Tibial nerve (tissue), 4 donors: Measurements from ENCODE around the gene EPPIN. TPM values are rescaled to one million over a fixed set of nuclear protein-coding genes. Genes with fewer than 3 reads are reported as not detected.

Experiments used
- DNase-seq, 2 donors: peaks; one replicate each; pipeline ENCODE4 v3.0.0-alpha.2; 2019; ENCODE audit warnings: low spot score in 2 of 2
- H3K27ac ChIP-seq, 4 donors: fragments of 200-600 bp; sonication (generic) in 3 of 4; one replicate each; pipeline ENCODE4 v1.5.1; 2017 to 2019; ENCODE audit warnings: mild to moderate bottlenecking in 1 of 4
- H3K27me3 ChIP-seq, 2 donors: fragments of 200-600 bp; sonication (generic) in 1 of 2; one replicate each; pipeline versions ENCODE4 v1.5.1 to v1.6.0; 2017 to 2019
- H3K36me3 ChIP-seq, 3 donors: fragments of 200-600 bp; sonication (generic); one replicate each; pipeline ENCODE4 v1.5.1; 2018 to 2019
- H3K4me1 ChIP-seq, 4 donors: fragments of 200-600 bp; sonication (generic) in 3 of 4; one replicate each; pipeline ENCODE4 v1.5.1; 2017 to 2019
- H3K4me3 ChIP-seq, 4 donors: fragments of 200-600 bp; sonication (generic) in 3 of 4; one replicate each; pipeline ENCODE4 v1.5.1; 2017 to 2019; ENCODE audit warnings: mild to moderate bottlenecking in 1 of 4, moderate library complexity in 1 of 4
- H3K9me3 ChIP-seq, 4 donors: fragments of 200-600 bp; sonication (generic) in 3 of 4; one replicate each; pipeline ENCODE4 v1.5.1; 2017 to 2019
- EP300 ChIP-seq, 2 donors: sonication (generic); formaldehyde crosslinking; IDR thresholded peaks; one replicate each; pipeline ENCODE4 v1.6.1; 2017; ENCODE audit warnings: antibody characterized with exemption in 2 of 2, mild to moderate bottlenecking in 1 of 2
- POLR2A ChIP-seq, 2 donors: fragments of 450-650 bp; IDR thresholded peaks; one replicate each; pipeline ENCODE4 v1.6.1; 2017; ENCODE audit warnings: antibody characterized with exemption in 2 of 2, mild to moderate bottlenecking in 2 of 2, moderate library complexity in 2 of 2
- WGBS, 2 donors: methylation state at CpG; one replicate each; pipeline ENCODE4 v1.1.5; 2018; 5-methylcytosine and 5-hydroxymethylcytosine counted together
- total RNA-seq, 4 donors: library from RNA; depleted of rRNA; stranded (reverse); fragments of >200 nt; gene quantifications; one replicate each; pipeline ENCODE4 v1.1.0, GENCODE V29; 2016
- TF ChIP-seq, protein P1 (sequence below), 5 experiments: fragments of 200-600 bp in 3 of 5; fragments of 450-650 bp in 2 of 5; sonication (generic) in 3 of 5; IDR thresholded peaks; one replicate each; pipeline ENCODE4 v1.5.1; 2016 to 2019; ENCODE audit warnings: antibody characterized with exemption in 5 of 5, mild to moderate bottlenecking in 3 of 5, moderate library complexity in 2 of 5

EPPIN gene
- total RNA-seq, 4 donors from 2014 or later = not detected

DNA sequence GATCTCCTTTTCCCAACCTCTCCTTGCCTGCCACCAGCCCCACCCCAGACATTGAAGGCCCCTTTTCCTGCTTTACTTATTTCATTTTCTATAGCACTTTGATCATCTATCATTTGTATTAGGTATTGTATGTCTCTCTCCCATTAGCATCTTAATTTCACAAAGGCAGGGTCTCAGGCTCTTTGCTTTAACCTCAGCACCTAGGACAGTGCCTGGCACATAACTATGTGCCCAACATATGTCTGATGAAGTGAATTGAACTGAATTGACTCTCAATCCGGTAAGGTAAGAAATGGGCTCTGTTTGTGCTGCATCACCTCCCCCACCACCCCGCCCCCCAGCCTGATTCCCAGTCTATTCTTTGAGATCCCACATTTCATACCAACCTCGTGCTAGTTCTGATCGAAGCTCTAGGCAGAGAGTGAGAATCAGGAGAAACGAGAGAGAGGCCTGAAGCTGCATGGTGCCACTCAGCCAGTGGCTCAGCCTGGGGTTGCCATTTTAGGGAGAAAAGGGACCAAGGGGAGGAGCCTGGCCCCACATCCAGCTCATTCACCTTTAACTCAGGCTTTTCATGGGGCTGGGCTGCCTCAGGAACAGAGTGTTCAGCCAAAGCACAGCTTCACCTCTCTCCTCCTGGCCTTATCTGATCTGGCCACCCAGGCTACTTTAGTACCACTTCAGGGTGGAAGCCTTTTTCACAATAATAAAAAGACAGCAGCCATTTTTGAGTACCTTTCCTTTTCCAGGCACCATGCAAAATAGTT, 31.9 kb downstream of the EPPIN start, which contains the start of gene SPINT3:
SPINT3 (minus strand) TSS at position 476 of the 767 bp plus-strand sequence; CDS start at position 462, 14 bp downstream.
- no peaks in the 10 kb centered on the region for H3K4me1 ChIP-seq
- H3K4me3 ChIP-seq = no peak within 1 kb of the TSS
- H3K27ac ChIP-seq = no peak within 1 kb of the TSS
- no peaks in the 10 kb centered on the region for H3K9me3 ChIP-seq
- no peak for DNase-seq
- WGBS, 2 donors = 65 to 82% methylated on average over 5 of the region's 5 CpGs
- TF ChIP-seq POLR2A (IDR thresholded peaks at IDR 0.05) (no peak), EP300 (IDR thresholded peaks at IDR 0.05) (no peak)
- TF ChIP-seq, protein P1, sequence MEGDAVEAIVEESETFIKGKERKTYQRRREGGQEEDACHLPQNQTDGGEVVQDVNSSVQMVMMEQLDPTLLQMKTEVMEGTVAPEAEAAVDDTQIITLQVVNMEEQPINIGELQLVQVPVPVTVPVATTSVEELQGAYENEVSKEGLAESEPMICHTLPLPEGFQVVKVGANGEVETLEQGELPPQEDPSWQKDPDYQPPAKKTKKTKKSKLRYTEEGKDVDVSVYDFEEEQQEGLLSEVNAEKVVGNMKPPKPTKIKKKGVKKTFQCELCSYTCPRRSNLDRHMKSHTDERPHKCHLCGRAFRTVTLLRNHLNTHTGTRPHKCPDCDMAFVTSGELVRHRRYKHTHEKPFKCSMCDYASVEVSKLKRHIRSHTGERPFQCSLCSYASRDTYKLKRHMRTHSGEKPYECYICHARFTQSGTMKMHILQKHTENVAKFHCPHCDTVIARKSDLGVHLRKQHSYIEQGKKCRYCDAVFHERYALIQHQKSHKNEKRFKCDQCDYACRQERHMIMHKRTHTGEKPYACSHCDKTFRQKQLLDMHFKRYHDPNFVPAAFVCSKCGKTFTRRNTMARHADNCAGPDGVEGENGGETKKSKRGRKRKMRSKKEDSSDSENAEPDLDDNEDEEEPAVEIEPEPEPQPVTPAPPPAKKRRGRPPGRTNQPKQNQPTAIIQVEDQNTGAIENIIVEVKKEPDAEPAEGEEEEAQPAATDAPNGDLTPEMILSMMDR (IDR thresholded peaks at IDR 0.05) = no peak
- H3K27me3 ChIP-seq = no peaks in the 10 kb centered on the region
- no peaks in the 10 kb centered on the region for H3K36me3 ChIP-seq

DNA sequence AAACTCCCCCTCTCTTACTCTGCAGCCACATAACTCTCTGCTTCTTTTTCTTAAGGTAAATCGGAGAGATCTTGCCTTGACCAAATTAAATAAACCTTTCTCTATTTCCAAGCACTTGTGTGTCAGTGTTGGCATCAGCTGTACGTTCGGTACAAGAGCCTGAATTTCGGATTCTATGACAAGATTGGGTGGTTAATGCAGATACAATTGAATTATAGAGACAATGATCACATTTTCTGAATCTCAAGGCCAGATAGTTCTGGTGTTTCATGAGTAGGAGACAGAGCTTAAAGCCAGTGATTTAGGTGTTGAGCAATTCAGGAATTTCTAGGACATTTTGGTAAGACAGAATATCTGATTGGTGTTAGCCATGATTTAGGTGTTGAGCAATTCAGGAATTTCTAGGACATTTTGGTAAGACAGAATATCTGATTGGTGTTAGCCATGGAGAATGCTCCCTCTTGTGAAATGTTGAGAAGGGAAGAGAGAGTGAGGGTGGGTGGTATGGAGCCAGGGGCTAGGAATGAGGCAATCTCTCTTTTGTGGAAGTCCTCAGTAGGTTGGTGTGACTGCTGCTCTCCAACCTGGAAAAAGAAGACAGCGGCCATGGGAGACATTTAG, 36.8 kb downstream of the EPPIN start:
- Histone ChIP-seq H3K4me1 (no peaks in the 10 kb centered on the region), H3K9me3 (no peaks in the 10 kb centered on the region), H3K27ac (no peak overlapping the region), H3K4me3 (no peak overlapping the region), H3K36me3 (no peaks in the 10 kb centered on the region), H3K27me3 (no peaks in the 10 kb centered on the region)
- DNase-seq = no peak
- WGBS, 2 donors = 85 to 86% methylated on average over 5 of the region's 5 CpGs
- no peak for TF ChIP-seq EP300 (IDR thresholded peaks at IDR 0.05)

DNA sequence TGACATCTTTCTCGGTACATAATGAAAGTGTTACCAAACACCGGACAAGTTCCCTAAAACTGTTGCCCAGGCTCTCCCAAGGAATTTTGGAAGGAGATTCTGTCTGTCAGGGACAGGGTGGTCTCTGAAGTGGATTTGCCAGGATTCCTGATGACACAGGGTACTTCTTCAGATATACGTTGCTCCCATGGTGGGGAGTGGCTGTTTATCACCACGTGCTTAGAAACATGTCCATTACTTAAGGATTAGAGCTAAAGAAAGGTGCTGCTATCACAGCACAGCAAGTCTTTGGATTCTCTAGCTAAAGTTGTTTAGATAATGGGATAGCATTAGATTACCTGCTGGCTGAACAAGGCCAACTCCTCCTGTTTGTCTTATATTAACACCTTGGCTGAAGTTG, 38.1 kb downstream of the EPPIN start:
- DNase-seq = no peak
- peaks cover 0 to 3% of the 10 kb centered on the region in 2 donors for H3K27me3 ChIP-seq
- no peaks in the 10 kb centered on the region for H3K36me3 ChIP-seq
- no peaks in the 10 kb centered on the region for H3K4me1 ChIP-seq
- TF ChIP-seq POLR2A (IDR thresholded peaks at IDR 0.05) = no peak
- TF ChIP-seq, protein P1 (IDR thresholded peaks at IDR 0.05) = no peak
- TF ChIP-seq EP300 (IDR thresholded peaks at IDR 0.05) = no peak
- no peak overlapping the region for H3K27ac ChIP-seq
- H3K9me3 ChIP-seq = no peaks in the 10 kb centered on the region
- no peak overlapping the region for H3K4me3 ChIP-seq
- WGBS, 2 donors = 69 to 80% methylated on average over 4 of the region's 4 CpGs

DNA sequence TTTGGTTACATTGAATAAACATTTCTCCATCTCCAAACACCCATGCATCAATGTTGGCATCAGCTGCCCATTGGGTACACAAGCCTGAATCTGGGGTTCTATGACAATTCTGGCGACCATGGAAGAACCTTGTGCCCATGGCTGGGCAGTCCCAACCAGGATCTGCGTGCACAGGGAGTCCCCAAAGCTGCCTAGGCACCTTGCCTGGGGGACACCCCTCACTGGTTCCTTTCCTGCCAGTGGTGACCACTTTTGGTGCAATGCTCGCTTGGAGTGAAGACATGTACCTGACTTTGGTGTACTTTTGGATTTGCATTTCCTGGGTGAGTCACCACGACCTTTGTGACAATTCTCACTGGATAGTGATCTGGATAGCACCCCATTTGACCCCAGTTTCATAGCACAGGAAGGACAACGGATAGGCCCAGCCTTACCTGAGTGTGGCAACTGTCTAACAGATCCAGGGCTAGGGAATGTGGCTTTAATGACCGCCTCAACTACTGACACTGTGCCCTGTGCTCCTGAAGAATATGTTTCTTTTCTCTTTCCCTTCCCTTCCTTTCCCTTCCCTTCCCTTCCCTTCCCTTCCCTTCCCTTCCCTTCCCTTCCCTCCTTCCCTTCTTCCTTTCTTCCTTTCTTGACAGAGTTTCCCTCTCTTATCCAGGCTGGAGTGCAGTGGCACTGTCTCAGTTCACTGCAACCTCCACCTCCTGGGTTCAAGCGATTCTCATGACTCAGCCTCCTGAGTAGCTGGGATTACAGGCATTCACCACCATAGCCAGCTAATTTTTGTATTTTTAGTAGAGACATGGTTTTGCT, 38.9 kb downstream of the EPPIN start:
- Histone ChIP-seq H3K4me1 (no peaks in the 10 kb centered on the region), H3K27ac (no peak overlapping the region), H3K36me3 (no peaks in the 10 kb centered on the region), H3K27me3 (peaks cover 0 to 4% of the 10 kb centered on the region in 2 donors), H3K9me3 (no peaks in the 10 kb centered on the region), H3K4me3 (no peak overlapping the region)
- WGBS, 2 donors = 79 to 87% methylated on average over 7 of the region's 7 CpGs
- no peak for DNase-seq
- TF ChIP-seq, protein P1 (IDR thresholded peaks at IDR 0.05) = no peak
- TF ChIP-seq POLR2A (IDR thresholded peaks at IDR 0.05) = no peak
- TF ChIP-seq EP300 (IDR thresholded peaks at IDR 0.05) = no peak

DNA sequence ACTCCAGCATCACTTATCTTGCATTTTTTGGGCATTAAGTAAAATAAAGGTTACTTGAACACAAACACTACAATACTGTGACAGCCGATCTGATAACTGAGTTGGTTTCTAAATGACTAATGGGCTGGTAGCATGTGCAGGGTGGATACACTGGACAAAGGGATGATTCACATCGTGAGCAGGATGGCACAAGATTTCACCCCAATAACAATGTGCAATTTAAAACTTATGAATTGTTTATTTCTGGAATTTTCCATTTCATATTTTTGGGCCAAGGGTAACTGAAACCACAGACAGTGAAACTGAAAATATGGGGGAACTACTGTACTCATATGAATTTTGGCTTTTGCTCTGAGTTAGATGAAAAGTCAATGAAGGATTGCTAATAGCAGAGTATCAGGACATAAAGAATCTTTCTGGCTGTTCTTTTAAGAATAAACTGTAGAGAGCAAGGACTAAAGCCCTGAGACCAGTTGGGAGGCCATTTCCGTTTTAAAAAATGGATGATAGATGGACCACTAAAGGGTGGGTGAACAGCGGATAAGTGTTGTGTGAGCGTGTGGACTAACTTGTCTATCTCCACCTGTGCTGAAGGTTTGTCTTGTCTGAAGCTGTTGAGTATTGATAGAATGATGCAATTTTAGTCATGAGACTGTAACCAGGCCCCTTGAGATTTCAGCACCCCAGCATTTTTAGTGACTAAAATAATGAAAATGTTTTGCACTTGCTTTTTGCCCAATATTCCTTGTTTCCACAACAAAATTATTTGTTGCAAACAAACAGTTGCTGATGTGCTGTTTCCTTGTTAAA, 40.0 kb downstream of the EPPIN start:
- H3K27me3 ChIP-seq = peaks cover 0 to 4% of the 10 kb centered on the region in 2 donors
- H3K4me3 ChIP-seq = no peak overlapping the region
- no peak for DNase-seq
- 66 to 69% methylated on average over 5 of the region's 5 CpGs for WGBS, 2 donors
- no peak overlapping the region for H3K27ac ChIP-seq
- H3K9me3 ChIP-seq = no peaks in the 10 kb centered on the region
- H3K4me1 ChIP-seq = no peaks in the 10 kb centered on the region
- TF ChIP-seq, protein P1 (IDR thresholded peaks at IDR 0.05) = no peak
- no peak for TF ChIP-seq EP300 (IDR thresholded peaks at IDR 0.05)
- TF ChIP-seq POLR2A (IDR thresholded peaks at IDR 0.05) = no peak
- H3K36me3 ChIP-seq = no peaks in the 10 kb centered on the region
